Omental fat pad (tissue), 4 donors: Measurements from ENCODE around the gene AIF1. TPM values are rescaled to one million over a fixed set of nuclear protein-coding genes. Genes with fewer than 3 reads are reported as not detected.

ENCODE experiments used
- ATAC-seq: fragments of 150-250 bp; one replicate; pipeline ENCODE4 v1.9.1; 2016; ENCODE audit warnings: mild to moderate bottlenecking, moderate library complexity; ENCODE audit not compliant: low FRiP score
- DNase-seq: peaks from one replicate; pipeline ENCODE4 v3.0.0-alpha.2; 2019; ENCODE audit warnings: low spot score
- total RNA-seq, 4 donors: library from RNA; depleted of rRNA; stranded (reverse); fragments of >200 nt; gene quantifications; one replicate each; pipeline ENCODE4 v1.1.0, GENCODE V29; 2016
- TF ChIP-seq, protein P1 (sequence below), 3 donors: fragments of 450-650 bp; IDR thresholded peaks; one replicate each; pipeline ENCODE4 v1.5.1; 2016 to 2017; ENCODE audit warnings: antibody characterized with exemption in 3 of 3, mild to moderate bottlenecking in 3 of 3, moderate library complexity in 2 of 3

AIF1 gene
- total RNA-seq, 4 donors from 2014 or later, result 57.3 to 95.1 (median 81.8) TPM

DNA sequence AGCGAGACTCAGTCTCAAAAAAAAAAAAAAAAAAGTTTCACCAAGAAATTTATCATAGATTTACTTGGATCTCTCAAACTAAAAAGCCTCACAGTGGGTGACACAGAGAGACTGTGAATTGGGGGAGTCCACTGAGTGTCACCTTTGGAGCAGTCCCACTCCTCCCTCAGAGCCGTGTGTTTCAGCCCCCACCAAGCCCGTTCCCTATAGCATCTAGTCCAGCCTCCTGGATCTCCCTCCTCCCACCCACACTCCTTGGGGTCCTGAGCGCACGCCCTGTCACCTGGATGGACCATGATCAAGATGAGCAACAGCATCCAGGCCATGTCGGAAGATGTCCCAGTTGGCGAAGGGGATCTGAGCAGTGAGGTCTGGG, 22.6 kb upstream of the AIF1 start:
- DNase-seq, result no peak
- TF ChIP-seq, protein P1, sequence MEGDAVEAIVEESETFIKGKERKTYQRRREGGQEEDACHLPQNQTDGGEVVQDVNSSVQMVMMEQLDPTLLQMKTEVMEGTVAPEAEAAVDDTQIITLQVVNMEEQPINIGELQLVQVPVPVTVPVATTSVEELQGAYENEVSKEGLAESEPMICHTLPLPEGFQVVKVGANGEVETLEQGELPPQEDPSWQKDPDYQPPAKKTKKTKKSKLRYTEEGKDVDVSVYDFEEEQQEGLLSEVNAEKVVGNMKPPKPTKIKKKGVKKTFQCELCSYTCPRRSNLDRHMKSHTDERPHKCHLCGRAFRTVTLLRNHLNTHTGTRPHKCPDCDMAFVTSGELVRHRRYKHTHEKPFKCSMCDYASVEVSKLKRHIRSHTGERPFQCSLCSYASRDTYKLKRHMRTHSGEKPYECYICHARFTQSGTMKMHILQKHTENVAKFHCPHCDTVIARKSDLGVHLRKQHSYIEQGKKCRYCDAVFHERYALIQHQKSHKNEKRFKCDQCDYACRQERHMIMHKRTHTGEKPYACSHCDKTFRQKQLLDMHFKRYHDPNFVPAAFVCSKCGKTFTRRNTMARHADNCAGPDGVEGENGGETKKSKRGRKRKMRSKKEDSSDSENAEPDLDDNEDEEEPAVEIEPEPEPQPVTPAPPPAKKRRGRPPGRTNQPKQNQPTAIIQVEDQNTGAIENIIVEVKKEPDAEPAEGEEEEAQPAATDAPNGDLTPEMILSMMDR (IDR thresholded peaks at IDR 0.05), result no peak
- ATAC-seq, result no peak

DNA sequence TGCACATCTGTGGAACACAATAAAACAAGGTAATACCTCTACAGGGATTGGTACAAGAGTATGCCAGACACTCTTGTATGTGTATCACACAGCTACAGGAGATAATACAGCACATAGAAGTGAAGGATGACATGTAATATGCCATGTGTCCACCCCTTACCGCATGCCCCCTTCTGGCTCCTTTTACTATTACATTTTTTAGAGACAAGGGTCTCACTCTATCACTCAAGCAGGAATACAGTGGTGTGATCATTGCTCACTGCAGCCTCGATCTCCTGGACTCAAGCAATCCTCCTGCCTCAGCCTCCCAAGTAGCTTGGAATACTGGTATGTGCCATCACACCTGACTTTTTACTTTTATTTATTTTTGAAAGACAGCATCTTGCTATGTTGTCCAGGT, 18.0 kb upstream of the AIF1 start:
- no peak for DNase-seq
- no peak for ATAC-seq
- TF ChIP-seq, protein P1 (IDR thresholded peaks at IDR 0.05), result no peak

DNA sequence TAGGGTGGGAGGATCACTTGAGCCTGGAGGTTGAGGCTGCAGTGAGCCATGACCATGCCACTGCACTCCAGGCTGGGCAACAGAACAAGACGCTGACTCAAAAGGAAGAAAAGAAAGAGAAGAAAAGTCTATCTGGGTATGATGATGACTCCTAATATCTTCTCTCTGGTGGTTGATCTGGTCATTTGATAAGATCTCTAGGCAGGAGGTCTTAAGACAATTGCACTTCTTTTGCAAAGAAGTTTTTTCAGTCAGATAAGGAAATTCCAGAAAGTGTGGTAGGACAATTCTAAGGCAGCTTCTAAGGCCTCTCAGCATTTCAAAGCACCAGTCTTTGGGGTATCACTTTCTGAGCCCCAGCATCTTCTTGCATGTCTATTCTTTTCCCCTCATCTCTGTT, 7.7 kb upstream of the AIF1 start:
- ATAC-seq (no peak), DNase-seq (no peak)
- TF ChIP-seq, protein P1 (IDR thresholded peaks at IDR 0.05), result no peak

DNA sequence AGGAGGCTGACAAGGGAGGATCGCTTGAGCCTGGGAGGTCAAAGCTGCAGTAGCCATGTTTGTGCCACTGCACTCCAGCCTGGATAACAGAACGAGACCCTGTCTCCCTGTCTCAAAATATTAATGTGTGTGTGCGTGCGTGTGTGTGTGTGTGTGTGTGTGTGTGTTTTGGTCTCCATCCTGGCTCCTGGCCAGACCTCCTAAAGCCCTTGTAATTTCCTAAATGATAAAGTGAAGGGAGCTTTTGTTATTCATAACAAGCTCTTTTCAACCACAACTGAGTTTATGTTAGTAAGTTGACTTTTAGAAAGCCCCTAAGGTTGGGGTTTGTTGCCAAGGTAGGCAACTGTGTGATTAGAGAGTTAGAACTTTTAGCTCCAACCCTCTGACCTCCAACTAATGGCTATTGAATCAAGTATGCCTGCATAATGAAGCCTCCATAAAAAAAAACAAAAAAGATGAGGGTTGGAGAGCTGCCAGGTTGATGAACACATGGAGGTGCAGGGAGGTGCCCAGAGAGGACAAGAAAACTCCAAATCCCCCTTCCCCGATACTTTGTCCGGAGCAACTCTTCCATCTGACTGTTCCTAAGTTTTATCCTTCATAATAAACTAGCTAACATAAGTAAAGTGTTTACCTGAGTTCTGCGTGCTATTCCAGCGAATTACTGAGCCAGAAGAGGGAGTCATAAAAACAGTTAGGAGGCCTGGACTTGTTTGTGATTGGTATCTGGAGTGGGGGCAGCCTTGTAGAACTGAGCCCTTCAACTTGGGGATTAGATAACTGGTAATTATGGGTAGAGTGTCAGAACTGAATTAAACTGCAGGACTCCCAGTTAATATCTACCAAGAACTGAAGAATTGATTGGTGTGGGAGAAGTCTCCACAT, 5.3 kb upstream of the AIF1 start:
- TF ChIP-seq, protein P1 (IDR thresholded peaks at IDR 0.05), result no peak
- DNase-seq, result no peak
- ATAC-seq, result no peak

DNA sequence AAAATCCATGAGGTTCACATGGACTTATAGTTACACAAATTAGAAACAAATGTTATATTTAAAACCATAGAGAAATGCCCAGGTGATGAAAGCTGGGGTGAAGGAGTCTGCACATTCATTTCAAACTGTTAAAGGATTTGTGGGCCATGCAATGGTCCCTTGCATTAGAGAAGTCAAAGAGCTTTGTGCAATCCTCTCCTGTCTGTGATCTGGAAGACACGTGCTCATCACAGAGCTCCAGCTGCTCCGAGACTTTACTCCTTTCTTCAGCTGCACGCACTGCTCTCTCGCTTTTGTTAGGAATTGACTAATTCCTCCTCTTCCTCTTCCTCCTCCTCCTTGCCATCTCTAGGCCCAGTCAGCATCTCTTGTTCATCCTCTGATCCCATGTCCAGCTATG, 4.1 kb upstream of the AIF1 start:
- TF ChIP-seq, protein P1 (IDR thresholded peaks at IDR 0.05), result no peak
- ATAC-seq, result no peak
- no peak for DNase-seq

DNA sequence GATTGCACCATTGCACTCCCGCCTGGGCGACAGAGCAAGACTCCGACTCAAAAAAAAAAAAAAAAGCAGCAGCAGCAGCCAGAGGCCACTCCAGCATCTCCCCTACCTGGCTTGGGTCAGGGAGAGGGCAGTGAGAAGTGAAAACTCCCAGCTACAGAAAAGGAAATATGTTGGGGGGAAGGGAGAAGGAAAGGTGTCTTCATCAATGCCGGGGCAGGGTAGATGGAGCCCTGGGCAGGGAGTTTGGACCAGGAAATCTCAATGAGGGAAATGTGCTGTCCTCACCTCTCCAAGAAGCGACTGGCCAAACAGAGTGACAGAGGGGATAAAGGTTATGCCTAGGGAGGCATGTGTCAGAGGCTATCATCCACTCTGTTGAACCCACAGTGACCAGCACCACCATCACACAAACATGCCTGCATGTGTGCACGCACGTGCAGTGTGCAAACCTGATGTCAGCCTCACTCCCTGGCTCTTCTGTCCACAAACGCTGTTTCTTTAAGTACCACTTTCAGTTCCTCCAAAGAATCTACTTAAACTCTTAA, 887 bp upstream of the AIF1 start:
- ATAC-seq (no peak), DNase-seq (no peak)
- TF ChIP-seq, protein P1 (IDR thresholded peaks at IDR 0.05), result no peak

DNA sequence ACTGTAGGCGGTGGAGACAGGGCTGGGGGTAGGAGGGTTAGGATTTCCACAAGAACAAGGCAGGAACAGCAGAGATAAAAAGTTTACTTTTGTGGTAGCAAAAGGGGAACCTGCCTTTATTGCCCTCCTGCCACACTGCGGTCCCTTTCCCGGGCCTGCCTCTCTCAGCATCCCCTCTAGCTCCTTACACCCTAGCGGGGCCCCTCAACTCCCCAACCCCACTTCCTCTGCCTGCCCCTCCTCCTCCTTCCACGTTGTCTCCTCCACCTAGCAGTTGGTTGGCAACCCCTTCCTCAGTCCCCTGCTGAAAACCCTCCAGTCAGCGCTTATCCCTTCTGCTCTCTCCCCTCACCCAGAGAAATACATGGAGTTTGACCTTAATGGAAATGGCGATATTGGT, 714 bp downstream of the AIF1 start:
- TF ChIP-seq, protein P1 (IDR thresholded peaks at IDR 0.05), result no peak
- ATAC-seq (no peak), DNase-seq (no peak)
